HEK293T (cell line): ENCODE measurements around the gene IQSEC1.

Experiments used
- BHLHE40 ChIP-seq: fragments of 450-650 bp; IDR thresholded peaks from 2 replicates; pipeline ENCODE4 v1.6.1; 2016; ENCODE audit warnings: mild to moderate bottlenecking, moderate library complexity, borderline replicate concordance
- ELF4 ChIP-seq: fragments of 450-650 bp; IDR thresholded peaks from 2 replicates; pipeline ENCODE4 v1.6.1; 2017; ENCODE audit warnings: antibody characterized with exemption
- FOXM1 ChIP-seq: fragments of 450-650 bp; IDR thresholded peaks from 2 replicates; pipeline ENCODE4 v1.6.1; 2017; ENCODE audit warnings: mild to moderate bottlenecking, borderline replicate concordance
- SP1 ChIP-seq: fragments of 450-650 bp; IDR thresholded peaks from 2 replicates; pipeline ENCODE4 v1.6.1; 2017
- TARDBP ChIP-seq: fragments of 450-650 bp; IDR thresholded peaks from 2 replicates; pipeline ENCODE4 v1.6.1; 2016

DNA sequence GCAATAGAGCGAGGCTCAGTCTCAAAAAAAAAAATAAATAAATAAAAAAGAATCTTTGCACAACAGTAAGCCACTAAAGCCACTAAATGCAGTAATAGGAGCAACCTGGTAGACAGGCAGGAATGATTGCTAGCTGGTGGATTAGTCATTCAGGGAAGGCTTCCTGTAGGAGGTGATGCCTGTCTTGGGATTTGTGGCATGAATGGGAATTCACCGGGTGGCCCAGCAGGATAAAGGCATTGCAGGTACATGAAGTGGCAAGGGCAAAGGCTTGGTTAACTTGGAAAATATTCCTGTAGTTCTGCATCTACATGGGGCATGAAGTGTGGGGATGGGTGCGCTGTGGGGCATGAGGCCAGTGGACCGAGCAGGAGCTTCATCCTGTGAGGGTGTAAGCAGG lies 94.5 kb downstream of the IQSEC1 start:
- TF ChIP-seq BHLHE40: no peak
- TF ChIP-seq FOXM1: no peak
- TF ChIP-seq TARDBP: no peak
- no peak for TF ChIP-seq SP1
- no peak for TF ChIP-seq ELF4
